Immature natural killer cell (primary cell): ENCODE data around the gene PSMD1. TPM values are rescaled to one million over a fixed set of nuclear protein-coding genes. Genes with fewer than 3 reads are reported as not detected.
A peak's percentile ranks its signal among the peaks of the same experiment; 100 is the strongest.
"Not testable (repeated sequence)": the region's sequence is repeated elsewhere in the genome, so short reads cannot be mapped to it uniquely, and the experiment has no call there.

Source experiments
- DNase-seq, 3 donors: peaks; one replicate each; pipeline ENCODE4 v3.0.0; 2022; ENCODE audit warnings: mixed read lengths in 1 of 3
- H3K27ac Mint-ChIP-seq, 6 donors: one replicate each; pipeline ENCODE4 v1.8.0; 2020; ENCODE audit warnings: mixed read lengths in 6 of 6, mild to moderate bottlenecking in 5 of 6, inconsistent platforms in 4 of 6, moderate library complexity in 3 of 6
- H3K27me3 Mint-ChIP-seq, 3 donors: one replicate each; pipeline ENCODE4 v1.8.0; 2020 to 2021; ENCODE audit warnings: low read depth in 3 of 3, mild to moderate bottlenecking in 3 of 3, mixed read lengths in 3 of 3, moderate library complexity in 3 of 3, inconsistent platforms in 1 of 3
- H3K36me3 Mint-ChIP-seq, 3 donors: one replicate each; pipeline ENCODE4 v1.8.0; 2020; ENCODE audit warnings: mixed read lengths in 3 of 3, inconsistent platforms in 2 of 3, mild to moderate bottlenecking in 2 of 3
- H3K4me1 Mint-ChIP-seq, 2 donors: one replicate each; pipeline ENCODE4 v1.8.0; 2020; ENCODE audit warnings: inconsistent platforms in 2 of 2, mild to moderate bottlenecking in 2 of 2, mixed read lengths in 2 of 2, moderate library complexity in 1 of 2
- H3K4me3 Mint-ChIP-seq, 5 donors: one replicate each; pipeline ENCODE4 v1.8.0; 2020; ENCODE audit warnings: mild to moderate bottlenecking in 5 of 5, mixed read lengths in 5 of 5, inconsistent platforms in 3 of 5, moderate library complexity in 3 of 5
- H3K9me3 Mint-ChIP-seq, 6 donors: one replicate each; pipeline ENCODE4 v1.8.0; 2020; ENCODE audit warnings: mild to moderate bottlenecking in 6 of 6, mixed read lengths in 6 of 6, inconsistent platforms in 4 of 6, moderate library complexity in 3 of 6
- polyA plus RNA-seq, 3 donors: library from polyadenylated mRNA; unstranded; fragments of 300-500 nt; fragmentation: Illumina TruSeq; gene quantifications; one replicate each; pipeline ENCODE4 v1.2.3, GENCODE V29; 2021

Gene PSMD1
- polyA plus RNA-seq, 3 donors from 2014 or later: 35.1 to 79.2 (median 61.0) TPM

- no peaks in the 10 kb centered on the region for H3K4me1 Mint-ChIP-seq
- H3K36me3 Mint-ChIP-seq: peaks cover 0 to 5% (median 0%) of the 10 kb centered on the region in 3 donors
- H3K27ac Mint-ChIP-seq: no peak overlapping the region
- no peak overlapping the region for H3K4me3 Mint-ChIP-seq
- DNase-seq: no peak
- peaks cover 3 to 11% (median 10%) of the 10 kb centered on the region in 3 donors for H3K27me3 Mint-ChIP-seq
- no peaks in the 10 kb centered on the region for H3K9me3 Mint-ChIP-seq
These were observed 38.5 kb upstream of the PSMD1 start for GRCh38 chr2:231018184-231018583.

GRCh38 chr2:231025059-231025458 is 31.6 kb upstream of the PSMD1 start:
- peaks cover 3 to 11% (median 9%) of the 10 kb centered on the region in 3 donors for H3K27me3 Mint-ChIP-seq
- not testable (repeated sequence) for H3K36me3 Mint-ChIP-seq, DNase-seq, H3K4me1 Mint-ChIP-seq, H3K9me3 Mint-ChIP-seq, H3K4me3 Mint-ChIP-seq, H3K27ac Mint-ChIP-seq

- no peak for DNase-seq
- H3K27ac Mint-ChIP-seq: no peak overlapping the region
- H3K4me3 Mint-ChIP-seq: no peak overlapping the region
- H3K36me3 Mint-ChIP-seq: no peaks in the 10 kb centered on the region
- H3K9me3 Mint-ChIP-seq: no peaks in the 10 kb centered on the region
- no peaks in the 10 kb centered on the region for H3K4me1 Mint-ChIP-seq
- H3K27me3 Mint-ChIP-seq: peaks cover 13 to 26% (median 15%) of the 10 kb centered on the region in 3 donors
These were observed 27.8 kb upstream of the PSMD1 start for GRCh38 chr2:231028889-231029288.

- no peaks in the 10 kb centered on the region for H3K4me1 Mint-ChIP-seq
- H3K27ac Mint-ChIP-seq: no peak overlapping the region
- no peaks in the 10 kb centered on the region for H3K36me3 Mint-ChIP-seq
- no peak overlapping the region for H3K4me3 Mint-ChIP-seq
- no peak for DNase-seq
- no peaks in the 10 kb centered on the region for H3K9me3 Mint-ChIP-seq
- peaks cover 15 to 28% (median 17%) of the 10 kb centered on the region in 3 donors for H3K27me3 Mint-ChIP-seq
These were observed 27.1 kb upstream of the PSMD1 start for GRCh38 chr2:231029563-231029962.

- DNase-seq: no peak
- peaks cover 17 to 26% (median 21%) of the 10 kb centered on the region in 3 donors for H3K27me3 Mint-ChIP-seq
- no peak overlapping the region for H3K27ac Mint-ChIP-seq
- H3K4me3 Mint-ChIP-seq: no peak overlapping the region
- H3K36me3 Mint-ChIP-seq: no peaks in the 10 kb centered on the region
- H3K9me3 Mint-ChIP-seq: no peaks in the 10 kb centered on the region
- H3K4me1 Mint-ChIP-seq: no peaks in the 10 kb centered on the region
These were observed 25.9 kb upstream of the PSMD1 start for GRCh38 chr2:231030725-231031124.

- Mint-ChIP-seq H3K27me3 (peaks cover 22 to 25% (median 23%) of the 10 kb centered on the region in 3 donors), H3K36me3 (no peaks in the 10 kb centered on the region), H3K9me3 (no peaks in the 10 kb centered on the region), H3K4me3 (no peak overlapping the region), H3K27ac (no peak overlapping the region), H3K4me1 (peaks cover 5 to 6% of the 10 kb centered on the region in 2 donors)
- no peak for DNase-seq
These were observed 24.0 kb upstream of the PSMD1 start for GRCh38 chr2:231032575-231033140.

- peaks cover 20 to 23% (median 22%) of the 10 kb centered on the region in 3 donors for H3K27me3 Mint-ChIP-seq
- H3K27ac Mint-ChIP-seq: no peak overlapping the region
- peaks cover 5 to 7% of the 10 kb centered on the region in 2 donors for H3K4me1 Mint-ChIP-seq
- H3K4me3 Mint-ChIP-seq: no peak overlapping the region
- H3K9me3 Mint-ChIP-seq: no peaks in the 10 kb centered on the region
- no peaks in the 10 kb centered on the region for H3K36me3 Mint-ChIP-seq
- no peak for DNase-seq
These were observed 23.2 kb upstream of the PSMD1 start for GRCh38 chr2:231033147-231034132.

- Mint-ChIP-seq H3K9me3 (no peaks in the 10 kb centered on the region), H3K36me3 (no peaks in the 10 kb centered on the region), H3K27me3 (peaks cover 22 to 30% (median 24%) of the 10 kb centered on the region in 3 donors), H3K4me1 (peaks cover 5 to 8% of the 10 kb centered on the region in 2 donors), H3K4me3 (no peak overlapping the region), H3K27ac (no peak overlapping the region)
- DNase-seq: no peak
These were observed 22.3 kb upstream of the PSMD1 start for GRCh38 chr2:231034291-231034882.

GRCh38 chr2:231036131-231036530 is 20.5 kb upstream of the PSMD1 start:
- Mint-ChIP-seq H3K36me3 (no peaks in the 10 kb centered on the region), H3K4me3 (peak overlapping the region in 2 of 5 donors; percentile 14 to 56), H3K27ac (no peak overlapping the region), H3K4me1 (peaks cover 5 to 8% of the 10 kb centered on the region in 2 donors), H3K27me3 (peaks cover 25 to 34% (median 30%) of the 10 kb centered on the region in 3 donors), H3K9me3 (no peaks in the 10 kb centered on the region)
- no peak for DNase-seq

GRCh38 chr2:231036578-231037106 is 20.0 kb upstream of the PSMD1 start:
- peaks cover 5 to 8% of the 10 kb centered on the region in 2 donors for H3K4me1 Mint-ChIP-seq
- H3K27me3 Mint-ChIP-seq: peaks cover 24 to 37% (median 34%) of the 10 kb centered on the region in 3 donors
- H3K4me3 Mint-ChIP-seq: peak overlapping the region; percentile 22 to 57 (median 48)
- H3K36me3 Mint-ChIP-seq: no peaks in the 10 kb centered on the region
- H3K27ac Mint-ChIP-seq: no peak overlapping the region
- H3K9me3 Mint-ChIP-seq: no peaks in the 10 kb centered on the region
- DNase-seq: no peak

GRCh38 chr2:231037202-231037730 is 19.4 kb upstream of the PSMD1 start, which contains the start of gene C2orf72:
Gene C2orf72, plus strand, starts transcription at chr2:231037523. Its CDS starts 43 bp downstream, at chr2:231037566.
- Mint-ChIP-seq H3K36me3 (no peaks in the 10 kb centered on the region), H3K27ac (no peak within 1 kb of the TSS), H3K4me3 (peak within 1 kb of the TSS; percentile 27 to 57 (median 55)), H3K9me3 (no peaks in the 10 kb centered on the region), H3K27me3 (peaks cover 19 to 37% (median 35%) of the 10 kb centered on the region in 3 donors), H3K4me1 (peaks cover 5 to 8% of the 10 kb centered on the region in 2 donors)
- no peak for DNase-seq

GRCh38 chr2:231037731-231038482 is 18.8 kb upstream of the PSMD1 start:
- peak overlapping the region; percentile 23 to 55 (median 39) for H3K4me3 Mint-ChIP-seq
- H3K36me3 Mint-ChIP-seq: no peaks in the 10 kb centered on the region
- no peak for DNase-seq
- H3K4me1 Mint-ChIP-seq: peaks cover 5 to 8% of the 10 kb centered on the region in 2 donors
- H3K27me3 Mint-ChIP-seq: peaks cover 15 to 35% (median 33%) of the 10 kb centered on the region in 3 donors
- H3K9me3 Mint-ChIP-seq: no peaks in the 10 kb centered on the region
- H3K27ac Mint-ChIP-seq: no peak overlapping the region
